HG03575 (cell line): ENCODE results near the gene CHAC1.

Source experiments
- ATAC-seq: cut with Tn5 transposase; IDR thresholded peaks from one replicate; pipeline ENCODE4 v1.9.1; 2021; ENCODE audit not compliant: unreplicated experiment, insufficient number of reproducible peaks, low FRiP score; ENCODE audit errors: extremely low read depth

Gene CHAC1, protein sequence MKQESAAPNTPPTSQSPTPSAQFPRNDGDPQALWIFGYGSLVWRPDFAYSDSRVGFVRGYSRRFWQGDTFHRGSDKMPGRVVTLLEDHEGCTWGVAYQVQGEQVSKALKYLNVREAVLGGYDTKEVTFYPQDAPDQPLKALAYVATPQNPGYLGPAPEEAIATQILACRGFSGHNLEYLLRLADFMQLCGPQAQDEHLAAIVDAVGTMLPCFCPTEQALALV

GRCh38 chr15:40952901-40953712 is at the start of gene CHAC1:
CHAC1 (plus strand) TSS chr15:40953471; CDS start chr15:40953584, 113 bp downstream.
- ATAC-seq = peak; percentile 72

DNA sequence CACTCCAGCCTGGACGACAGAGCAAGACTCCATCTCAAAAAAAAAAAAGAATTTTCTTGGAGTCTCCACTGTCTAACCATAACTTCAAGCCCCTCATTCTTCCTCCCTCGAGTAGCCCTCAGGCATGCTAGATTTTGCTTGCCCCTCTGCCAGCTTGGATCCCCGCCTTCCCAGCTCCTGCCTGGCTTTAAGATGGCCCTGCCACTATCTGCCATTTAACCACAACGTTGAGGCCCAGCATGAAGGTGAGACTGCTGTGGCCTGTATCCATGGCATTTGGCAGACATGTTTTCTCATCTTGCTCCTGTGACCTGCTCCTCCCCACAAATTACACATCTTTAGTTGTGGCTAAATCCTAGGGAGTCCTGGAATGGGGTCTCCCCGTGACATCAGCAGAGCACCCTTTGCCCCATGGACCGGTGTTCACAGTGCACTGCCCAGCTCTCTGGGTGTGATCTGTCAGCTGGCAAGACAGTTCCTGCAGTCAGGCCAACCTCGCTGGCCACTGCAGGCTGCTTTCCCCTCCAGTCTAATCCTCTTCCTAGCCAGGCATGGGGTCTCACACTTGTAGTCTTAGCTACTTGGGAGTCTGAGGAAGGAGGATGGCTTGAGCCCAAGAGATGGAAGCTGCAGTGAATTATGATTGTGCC is 48.6 kb upstream of the CHAC1 start:
- no peak for ATAC-seq

- no peak for ATAC-seq
Observed at GRCh38 chr15:40906091-40906990, 46.9 kb upstream of the CHAC1 start.

GRCh38 chr15:40906991-40907802 is 46.1 kb upstream of the CHAC1 start:
- no peak for ATAC-seq

DNA sequence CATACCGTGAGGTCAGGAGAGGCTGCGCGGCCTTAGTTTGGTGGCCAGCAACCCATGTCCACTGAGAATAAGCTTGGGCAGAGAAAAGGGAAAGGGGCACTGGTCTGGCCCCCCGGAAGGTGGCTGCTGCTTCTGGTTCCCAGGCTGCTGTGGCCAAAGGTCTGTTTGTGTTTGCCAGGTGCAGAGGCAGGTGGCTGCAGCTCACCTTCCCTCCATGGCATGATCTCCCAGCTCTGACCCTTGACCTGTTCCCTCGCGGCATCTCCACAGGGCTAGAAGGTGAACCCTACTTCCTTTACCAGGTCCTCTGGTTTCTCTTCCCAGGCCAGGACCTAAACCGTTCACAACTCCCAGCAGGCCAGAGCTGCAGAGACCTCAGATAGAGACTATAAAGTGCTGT is 45.2 kb upstream of the CHAC1 start:
- ATAC-seq = no peak

DNA sequence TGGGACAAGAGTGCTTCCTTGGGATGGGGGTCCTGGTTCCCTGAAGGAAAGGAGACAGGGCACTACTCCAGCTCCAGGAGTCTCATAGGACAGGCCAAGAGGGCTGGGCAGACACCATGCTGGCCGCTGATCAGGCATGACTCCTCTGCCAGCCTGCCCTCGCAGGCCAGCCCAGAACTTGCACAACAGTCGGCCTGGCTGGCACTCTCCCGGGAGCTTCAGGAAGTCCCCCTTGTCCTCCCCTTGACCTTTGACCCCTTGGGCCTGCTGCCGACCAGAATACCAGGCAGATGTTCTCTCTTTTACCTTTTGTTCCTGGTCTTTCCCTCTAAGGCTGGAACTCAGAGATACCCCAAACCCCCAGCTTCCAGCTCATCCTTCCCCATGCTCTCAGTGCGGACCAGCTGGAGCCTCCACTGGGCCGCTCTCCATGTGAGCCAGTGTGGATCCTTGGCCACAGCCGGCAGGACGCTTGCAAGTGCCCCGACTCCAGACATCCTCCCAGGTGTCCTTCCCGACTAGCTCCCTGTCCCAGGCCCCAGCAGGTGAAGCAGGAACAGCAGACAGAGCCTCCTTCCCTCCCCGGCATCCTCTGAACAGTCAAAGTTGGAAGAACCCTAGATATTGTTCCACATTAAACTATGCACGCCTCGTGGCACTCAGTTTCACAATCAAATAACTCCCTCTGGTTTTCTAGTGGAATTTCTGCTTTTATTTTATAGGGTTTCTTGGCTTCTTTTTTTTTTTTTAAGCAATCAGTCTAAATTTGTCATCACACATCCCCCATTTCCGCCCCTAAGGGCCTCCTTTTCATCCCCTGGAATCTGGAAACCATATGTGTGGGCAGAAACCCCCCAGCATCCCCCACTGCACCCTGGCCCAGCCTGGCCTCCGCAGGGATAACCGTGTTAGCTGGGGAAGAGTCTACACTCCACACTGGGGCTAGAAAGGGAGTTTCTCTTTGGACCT is 43.3 kb upstream of the CHAC1 start:
- no peak for ATAC-seq

DNA sequence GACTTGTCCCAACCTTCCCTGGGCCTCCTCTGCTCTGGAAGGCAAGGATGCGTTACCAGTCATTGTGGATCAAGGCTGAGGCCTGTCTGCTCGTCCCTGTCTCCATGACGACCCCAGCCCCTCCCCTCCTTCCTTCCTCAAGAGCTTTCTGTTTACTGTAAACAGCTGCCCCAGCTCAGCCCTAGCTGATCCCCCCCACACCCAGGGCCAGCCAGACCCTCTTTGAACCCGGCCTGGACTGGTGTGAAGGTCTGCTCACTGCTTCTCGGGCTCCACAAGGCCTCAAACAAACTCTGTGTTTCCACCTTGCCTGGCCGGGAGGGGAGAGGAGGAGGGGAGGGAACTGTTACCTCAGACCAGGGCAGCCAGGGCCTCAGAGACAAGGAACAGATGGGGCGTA is 42.1 kb upstream of the CHAC1 start:
- ATAC-seq = no peak

GRCh38 chr15:40911693-40912092 is 41.6 kb upstream of the CHAC1 start:
- no peak for ATAC-seq

DNA sequence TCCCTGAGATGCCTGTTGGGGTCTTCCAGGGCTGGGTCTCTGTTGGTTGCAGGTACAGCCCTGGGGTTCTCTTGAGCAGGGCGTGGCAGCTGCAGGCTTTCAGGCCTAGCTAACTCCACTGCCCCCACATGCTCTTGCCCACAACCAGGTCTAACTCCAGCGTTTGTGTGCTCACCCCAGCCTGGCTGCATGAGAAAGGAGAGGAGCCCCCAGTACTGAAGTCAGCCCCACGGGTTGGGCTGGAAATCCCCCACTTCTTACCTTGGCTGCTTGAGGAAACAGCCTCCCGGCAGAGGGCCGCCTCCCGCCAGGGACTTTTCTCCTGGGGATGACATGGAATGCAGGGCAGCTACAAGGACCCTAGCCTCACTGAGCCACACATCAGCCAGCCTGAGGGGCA is 40.8 kb upstream of the CHAC1 start:
- no peak for ATAC-seq

GRCh38 chr15:40914013-40914412 is 39.3 kb upstream of the CHAC1 start:
- ATAC-seq = no peak

DNA sequence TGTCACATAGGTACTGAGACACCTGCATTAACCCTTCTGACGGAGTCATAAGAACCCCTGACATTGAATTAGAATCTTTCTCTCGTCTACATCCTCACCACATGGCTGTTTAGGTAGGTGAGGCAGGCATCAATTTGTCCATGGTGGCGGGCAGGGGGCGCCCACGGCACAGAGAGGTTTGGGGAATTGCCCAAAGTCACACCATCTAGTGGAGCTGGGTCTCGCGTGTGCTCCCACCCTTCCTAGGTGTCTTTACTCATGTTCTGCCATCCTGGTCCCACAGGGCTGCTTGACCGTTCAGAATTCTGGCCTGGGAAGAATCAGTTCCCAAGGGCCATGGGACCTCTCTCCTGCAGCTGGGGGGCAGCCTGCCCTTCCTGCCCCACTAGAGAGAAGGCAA is 38.8 kb upstream of the CHAC1 start:
- ATAC-seq = no peak

DNA sequence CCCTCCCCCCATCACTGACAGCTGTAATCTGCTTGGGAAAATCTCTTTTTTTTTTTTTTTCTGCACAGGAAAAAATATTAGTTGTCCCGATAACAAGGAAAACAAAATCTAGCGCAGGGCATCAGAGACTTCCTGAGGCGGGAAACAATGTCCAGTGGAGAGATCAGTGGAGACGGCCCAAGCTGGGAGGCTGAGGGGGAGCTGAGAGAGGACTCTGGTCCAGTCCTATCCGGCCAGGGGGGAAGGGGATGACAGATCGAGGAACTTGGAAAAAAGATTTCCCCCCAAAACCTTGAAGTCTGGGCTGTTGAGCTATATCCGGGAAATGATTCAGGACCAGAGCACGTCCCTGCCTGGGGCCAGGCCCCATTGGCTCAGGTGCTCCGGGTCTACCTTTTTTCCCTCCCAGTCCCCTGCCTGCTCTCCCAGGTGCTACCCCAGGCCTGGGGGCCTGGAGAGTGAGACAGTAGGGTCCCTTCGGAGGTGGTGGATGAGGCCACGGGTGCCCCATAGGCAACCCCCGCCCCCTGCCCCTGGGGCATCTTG is 38.1 kb upstream of the CHAC1 start:
- ATAC-seq = no peak

- no peak for ATAC-seq
Observed at GRCh38 chr15:40915679-40916078, 37.6 kb upstream of the CHAC1 start.

- no peak for ATAC-seq
Observed at GRCh38 chr15:40917585-40917984, 35.7 kb upstream of the CHAC1 start.

DNA sequence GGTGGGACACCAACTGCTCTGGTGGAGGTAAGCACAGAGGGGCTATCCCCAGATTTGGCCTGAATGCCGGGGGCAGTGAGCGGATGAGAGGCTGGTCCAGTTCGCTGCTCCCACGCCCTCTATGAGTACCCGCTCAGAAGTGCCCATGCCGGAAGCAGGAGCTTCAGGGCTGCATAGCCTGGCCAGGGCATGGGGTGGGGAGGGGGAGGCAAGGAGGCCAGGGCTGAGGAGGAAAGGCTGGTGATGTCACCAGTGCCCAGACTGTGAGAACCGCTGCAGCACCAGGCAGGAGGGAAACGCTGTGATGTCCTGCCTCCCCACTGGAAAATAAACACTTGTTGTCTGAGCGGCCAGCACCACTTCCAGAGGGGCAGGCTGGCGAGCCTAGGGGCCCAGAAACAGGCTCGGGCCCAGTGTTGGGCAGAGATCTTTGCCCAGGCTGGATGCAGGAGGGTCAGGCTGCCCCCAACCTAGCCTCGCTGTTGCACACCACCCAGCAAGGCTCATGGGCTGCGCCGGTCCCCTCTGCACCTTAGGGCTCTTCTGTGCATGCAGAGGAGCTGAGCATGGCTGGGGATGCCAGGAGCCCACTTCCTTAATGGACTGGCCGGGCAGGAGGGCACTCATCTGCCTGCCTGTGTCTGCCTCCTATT is 35.0 kb upstream of the CHAC1 start:
- ATAC-seq = no peak

DNA sequence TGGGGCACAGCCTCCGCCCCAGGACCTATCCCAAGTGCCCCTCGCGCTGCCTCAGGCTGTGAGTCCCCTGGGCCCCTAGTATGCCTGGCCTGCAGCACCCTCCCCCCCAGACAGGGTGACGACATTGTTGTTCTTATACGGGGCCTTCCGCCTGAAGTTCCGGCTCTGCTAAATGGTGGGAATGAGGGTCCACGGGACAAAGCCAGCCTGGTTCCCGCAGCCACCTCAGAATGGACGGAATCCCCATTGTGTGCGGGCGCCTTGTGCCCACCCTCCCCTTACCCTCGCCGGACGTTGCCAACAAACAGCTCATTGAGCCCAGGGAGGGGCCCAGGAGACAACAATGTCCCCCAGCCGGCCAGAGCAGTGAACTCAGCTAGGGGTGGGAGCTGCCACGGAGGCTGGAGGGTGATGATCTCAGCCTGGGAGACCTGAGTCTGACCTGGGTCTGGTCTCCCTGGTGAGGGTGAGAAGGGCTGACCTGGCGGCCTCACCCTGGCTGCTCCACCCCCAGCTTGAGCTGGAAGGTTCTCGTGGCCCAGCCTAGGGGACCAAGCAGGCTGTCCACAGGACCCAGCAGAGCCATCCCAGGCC is 34.4 kb upstream of the CHAC1 start:
- ATAC-seq = no peak
